CD4-positive, alpha-beta T cell (primary cell): ENCODE data around the gene LOXL1. TPM values are rescaled to one million over a fixed set of nuclear protein-coding genes. Genes with fewer than 3 reads are reported as not detected.

Source experiments
- ATAC-seq: fragments of 200-7000 bp; cut with Tn5 transposase; one replicate; pipeline ENCODE4 v1.10.0; 2022; ENCODE audit warnings: mild to moderate bottlenecking; ENCODE audit not compliant: poor library complexity
- CTCF ChIA-PET: fragments of 350-600 bp; sonication (Branson Sonifier 250); formaldehyde crosslinking; loops from one replicate; lab custom pipeline; 2021; ENCODE audit warnings: antibody characterized with exemption, inconsistent platforms; lab: Charles Lee
- POLR2A ChIA-PET: fragments of 350-600 bp; sonication (Branson Sonifier 250); formaldehyde crosslinking; loops from one replicate; lab custom pipeline; 2021; ENCODE audit warnings: antibody characterized with exemption, inconsistent platforms; lab: Charles Lee
- DNase-seq, 14 experiments: peaks; one replicate each; pipeline ENCODE4 v3.0.0-alpha.2; 2013 to 2020; ENCODE audit warnings: mixed read lengths in 2 of 14
- H3K27ac ChIP-seq, 2 donors: one replicate each; pipeline versions ENCODE4 v1.5.1 to v1.7.0; 2013; ENCODE audit warnings: low read length in 2 of 2, low read depth in 1 of 2, mild to moderate bottlenecking in 1 of 2
- H3K27me3 ChIP-seq, 2 experiments: 1 replicate in 1 of 2; 2 replicates in 1 of 2; pipeline versions ENCODE4 v1.6.1 to v1.7.0; 2013; ENCODE audit warnings: low read length in 2 of 2, control low read depth in 1 of 2, mild to moderate bottlenecking in 1 of 2, moderate library complexity in 1 of 2; ENCODE audit not compliant: insufficient read depth in 2 of 2, control insufficient read depth in 1 of 2
- H3K36me3 ChIP-seq: one replicate; pipeline ENCODE4 v1.6.1; 2013; ENCODE audit warnings: low read length, control low read depth; ENCODE audit not compliant: insufficient read depth
- H3K4me1 ChIP-seq: one replicate; pipeline ENCODE4 v1.6.1; 2013; ENCODE audit warnings: low read length, control low read depth; ENCODE audit not compliant: insufficient read depth
- H3K4me3 ChIP-seq: one replicate; pipeline ENCODE4 v1.5.1; 2013; ENCODE audit warnings: mild to moderate bottlenecking, low read length, moderate library complexity
- H3K9me3 ChIP-seq, 2 experiments: 1 replicate in 1 of 2; 2 replicates in 1 of 2; pipeline versions ENCODE4 v1.6.1 to v1.7.0; 2013; ENCODE audit warnings: low read length in 2 of 2, mild to moderate bottlenecking in 2 of 2, control low read depth in 1 of 2, moderate library complexity in 1 of 2; ENCODE audit not compliant: control insufficient read depth in 1 of 2, insufficient read depth in 1 of 2
- H3K27ac Mint-ChIP-seq: one replicate; pipeline ENCODE4 v1.8.0; 2020; ENCODE audit warnings: mixed read lengths
- H3K27me3 Mint-ChIP-seq: one replicate; pipeline ENCODE4 v1.8.0; 2021; ENCODE audit warnings: mixed read lengths
- H3K36me3 Mint-ChIP-seq: one replicate; pipeline ENCODE4 v1.8.0; 2021; ENCODE audit warnings: low read depth, mixed read lengths
- H3K4me1 Mint-ChIP-seq: one replicate; pipeline ENCODE4 v1.8.0; 2021; ENCODE audit warnings: low read depth, mixed read lengths
- H3K4me3 Mint-ChIP-seq: one replicate; pipeline ENCODE4 v1.8.0; 2020; ENCODE audit warnings: mild to moderate bottlenecking, mixed read lengths
- H3K9me3 Mint-ChIP-seq: one replicate; pipeline ENCODE4 v1.8.0; 2020; ENCODE audit warnings: mixed read lengths
- CTCF ChIP-seq: fragments of 200-600 bp; IDR thresholded peaks from one replicate; pipeline ENCODE4 v1.8.0; 2022; ENCODE audit warnings: antibody characterized with exemption, mild to moderate bottlenecking
- intact Hi-C, 2 experiments: fragments of 100-400 bp; cut with DNase I in 1 of 2; cut with micrococcal nuclease in 1 of 2; formaldehyde crosslinking; loops; one replicate each; pipeline versions ENCODE4 v1.15.1 to v1.9.0; 2023 to 2025; cut with DNase I, micrococcal nuclease
- total RNA-seq, 174 experiments: library from RNA in 2 of 174; stranded (reverse) in 2 of 174; gene quantifications; one replicate each; pipeline ENCODE4 v1.2.3 and lab custom pipeline; 2021 to 2026

The LOXL1 gene
- total RNA-seq, 2 experiments from 2014 or later, result 3.0 to 3.5 TPM

GRCh38 chr15:73965758-73966113, 39.5 kb downstream of the LOXL1 start:
- no peak for TF ChIP-seq CTCF
- Mint-ChIP-seq H3K27ac (peak overlapping the region; percentile 73), H3K36me3 (no peaks in the 10 kb centered on the region), H3K27me3 (no peaks in the 10 kb centered on the region), H3K9me3 (no peaks in the 10 kb centered on the region), H3K4me3 (peak overlapping the region; percentile 73), H3K4me1 (peaks cover 38% of the 10 kb centered on the region)
- peak in 4 of 14 experiments; percentile 33 to 67 (median 65) for DNase-seq
- H3K36me3 ChIP-seq, result no peaks in the 10 kb centered on the region
- H3K27ac ChIP-seq, result peak overlapping the region in 1 of 2 donors; percentile 48
- H3K27me3 ChIP-seq, result no peaks in the 10 kb centered on the region
- peak; percentile 84 for ATAC-seq
- intact Hi-C loops, result loop anchor here in 1 of 2 experiments (2.0 kb wide), 1 partner anchor 37 kb away; no protein-coding TSS in a partner anchor
- ChIA-PET POLR2A (interaction anchor here (0.7 to 2.9 kb wide), 8 partner anchors 9 to 355 kb away, joined by 3 to 30 read pairs (median 6); partner anchors contain the start of gene PML), CTCF (interaction anchor here (0.6 to 3.9 kb wide), 5 partner anchors 9 to 83 kb away, joined by 3 to 46 read pairs (median 7); no protein-coding TSS in a partner anchor)
- H3K9me3 ChIP-seq, result no peaks in the 10 kb centered on the region
- H3K4me3 ChIP-seq, result peak overlapping the region; percentile 57
- peaks cover 27% of the 10 kb centered on the region for H3K4me1 ChIP-seq

- H3K27ac ChIP-seq, result no peak overlapping the region
- no peaks in the 10 kb centered on the region for H3K9me3 Mint-ChIP-seq
- ChIA-PET CTCF (no interaction called here), POLR2A (no interaction called here)
- H3K4me1 ChIP-seq, result peaks cover 37% of the 10 kb centered on the region
- ATAC-seq (no peak), DNase-seq (no peak)
- no peak for TF ChIP-seq CTCF
- H3K36me3 Mint-ChIP-seq, result no peaks in the 10 kb centered on the region
- H3K27me3 Mint-ChIP-seq, result no peaks in the 10 kb centered on the region
- H3K9me3 ChIP-seq, result no peaks in the 10 kb centered on the region
- peaks cover 41% of the 10 kb centered on the region for H3K4me1 Mint-ChIP-seq
- H3K4me3 ChIP-seq, result no peak overlapping the region
- peak overlapping the region; percentile 48 for H3K27ac Mint-ChIP-seq
- H3K4me3 Mint-ChIP-seq, result no peak overlapping the region
- intact Hi-C loops, result no loop called here
- no peaks in the 10 kb centered on the region for H3K27me3 ChIP-seq
- H3K36me3 ChIP-seq, result no peaks in the 10 kb centered on the region
These were observed 42.2 kb downstream of the LOXL1 start for GRCh38 chr15:73968461-73968860.

- no peak for ATAC-seq
- Mint-ChIP-seq H3K9me3 (no peaks in the 10 kb centered on the region), H3K27ac (no peak overlapping the region), H3K36me3 (no peaks in the 10 kb centered on the region), H3K27me3 (peaks cover 4% of the 10 kb centered on the region), H3K4me1 (peaks cover 43% of the 10 kb centered on the region), H3K4me3 (no peak overlapping the region)
- H3K9me3 ChIP-seq, result no peaks in the 10 kb centered on the region
- peaks cover 35% of the 10 kb centered on the region for H3K4me1 ChIP-seq
- no peaks in the 10 kb centered on the region for H3K36me3 ChIP-seq
- no peak for DNase-seq
- intact Hi-C loops, result no loop called here
- H3K27me3 ChIP-seq, result no peaks in the 10 kb centered on the region
- H3K4me3 ChIP-seq, result no peak overlapping the region
- ChIA-PET POLR2A (no interaction called here), CTCF (interaction anchor here (2.0 kb wide), 1 partner anchor 18 kb away, joined by 9 read pairs; no protein-coding TSS in a partner anchor)
- TF ChIP-seq CTCF, result no peak
- no peak overlapping the region for H3K27ac ChIP-seq
These were observed 43.0 kb downstream of the LOXL1 start for GRCh38 chr15:73969151-73969759.
